Aorta (tissue), 5 donors: Measurements from ENCODE around the gene ZNF541. TPM values are rescaled to one million over a fixed set of nuclear protein-coding genes. Genes with fewer than 3 reads are reported as not detected.
"Not testable (repeated sequence)": the region's sequence is repeated elsewhere in the genome, so short reads cannot be mapped to it uniquely, and the experiment has no call there.

Experiments
- ATAC-seq: fragments of 200-7000 bp; cut with Tn5 transposase; one replicate; pipeline ENCODE4 v1.9.1; 2022; ENCODE audit warnings: moderate library complexity; ENCODE audit not compliant: low FRiP score
- DNase-seq, 2 donors: peaks; one replicate each; pipeline ENCODE4 v3.0.0-alpha.2; 2020
- H3K27ac ChIP-seq, 2 donors: one replicate each; pipeline ENCODE4 v1.5.1; 2013; ENCODE audit warnings: low read length in 2 of 2, mild to moderate bottlenecking in 2 of 2, moderate library complexity in 2 of 2, control low read depth in 1 of 2, inconsistent platforms in 1 of 2, low read depth in 1 of 2
- H3K27me3 ChIP-seq, 2 donors: one replicate each; pipeline ENCODE4 v1.6.1; 2013; ENCODE audit warnings: control low read depth in 1 of 2, low read length in 1 of 2, mild to moderate bottlenecking in 1 of 2, moderate library complexity in 1 of 2; ENCODE audit not compliant: insufficient read depth in 2 of 2, control insufficient read depth in 1 of 2
- H3K36me3 ChIP-seq, 2 donors: one replicate each; pipeline ENCODE4 v1.6.1; 2013; ENCODE audit warnings: control low read depth in 1 of 2, low read length in 1 of 2, mild to moderate bottlenecking in 1 of 2; ENCODE audit not compliant: insufficient read depth in 2 of 2, control insufficient read depth in 1 of 2
- H3K4me1 ChIP-seq, 2 donors: one replicate each; pipeline ENCODE4 v1.6.1; 2013; ENCODE audit warnings: low read length in 2 of 2, control low read depth in 1 of 2, mild to moderate bottlenecking in 1 of 2, moderate library complexity in 1 of 2; ENCODE audit not compliant: insufficient read depth in 2 of 2, control insufficient read depth in 1 of 2
- H3K4me3 ChIP-seq, 2 donors: one replicate each; pipeline ENCODE4 v1.5.1; 2013; ENCODE audit warnings: low read length in 2 of 2, control low read depth in 1 of 2, mild to moderate bottlenecking in 1 of 2
- H3K9me3 ChIP-seq: one replicate; pipeline ENCODE4 v1.6.1; 2013; ENCODE audit warnings: mild to moderate bottlenecking, low read length; ENCODE audit not compliant: control insufficient read depth
- WGBS, 2 donors: extraction: QIAGEN DNeasy Blood & Tissue Kit; methylation state at CpG; one replicate each; pipeline ENCODE4 v1.1.7; 2013; 5-methylcytosine and 5-hydroxymethylcytosine counted together
- intact Hi-C, 2 donors: fragments of 100-400 bp; cut with DNase I; formaldehyde crosslinking; loops; one replicate each; pipeline versions ENCODE4 v1.14.2 to v1.15.0; 2022
- polyA plus RNA-seq, 2 donors: library from polyadenylated mRNA; stranded (reverse); fragments of 200-250 nt; gene quantifications; one replicate each; pipeline ENCODE4 v1.2.3, GENCODE V29; 2013
- total RNA-seq, 2 donors: library from RNA; stranded (reverse); fragmentation: NEBNext Ultra II Directional; extraction: Animal tissue kit (Norgen Biotek cat#: 25700); gene quantifications; one replicate each; pipeline ENCODE4 v1.2.1, GENCODE V29; 2021
- donor health status: healthy with polysubstance abuse.
- donor health status: Bipolar disorder and iron deficiency.
- donor health status: DM: no; HTN: no; CAD: no.
- donor health status: DM: no; HTN: no; CAD: no.
- donor health status: DM: yes; HTN: yes; CAD: no.

The ZNF541 gene
- total and polyA plus RNA-seq, 4 donors, result 0.13 to 0.38 (median 0.30) TPM; not detected in 1

DNA sequence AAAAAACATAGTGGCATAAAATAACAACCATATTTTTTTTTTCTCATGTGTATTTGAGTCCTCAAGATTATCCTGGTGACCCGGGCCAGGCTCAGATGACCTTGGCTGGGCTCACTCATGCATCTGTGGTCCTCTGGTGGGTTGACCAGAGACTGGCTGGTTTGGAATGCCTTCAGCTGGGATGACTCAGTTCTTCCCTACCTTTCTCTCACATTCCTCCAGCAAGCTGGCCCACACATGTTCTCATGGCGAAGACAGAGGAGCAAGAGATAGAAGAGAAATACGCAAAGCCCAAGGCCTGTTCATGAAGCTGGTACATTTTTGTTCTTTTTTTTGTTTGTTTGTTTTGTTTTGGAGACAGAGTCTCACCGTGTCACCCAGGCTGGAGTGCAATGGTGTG, 14.3 kb upstream of the ZNF541 start:
- no peaks in the 10 kb centered on the region for H3K36me3 ChIP-seq
- no peaks in the 10 kb centered on the region for H3K27me3 ChIP-seq
- ATAC-seq, result no peak
- 81 to 88% methylated on average over 4 of the region's 4 CpGs for WGBS, 2 donors
- H3K4me3 ChIP-seq, result no peak overlapping the region
- intact Hi-C loops, result no loop called here
- H3K4me1 ChIP-seq, result no peaks in the 10 kb centered on the region
- peak in 1 of 2 donors; percentile 49 for DNase-seq
- no peaks in the 10 kb centered on the region for H3K9me3 ChIP-seq
- no peak overlapping the region for H3K27ac ChIP-seq

GRCh38 chr19:47583161-47583560, 10.2 kb upstream of the ZNF541 start:
- intact Hi-C loops, H3K27me3 ChIP-seq, H3K9me3 ChIP-seq, H3K4me3 ChIP-seq, ATAC-seq, H3K4me1 ChIP-seq, H3K36me3 ChIP-seq, H3K27ac ChIP-seq: not testable (repeated sequence)
- WGBS, 2 donors, result 95 to 96% methylated on average over 1 of the region's 1 CpG
- peak in 1 of 2 donors; percentile 25 for DNase-seq

- no peaks in the 10 kb centered on the region for H3K27me3 ChIP-seq
- no peaks in the 10 kb centered on the region for H3K36me3 ChIP-seq
- 9 to 10% methylated on average over 6 of the region's 6 CpGs for WGBS, 2 donors
- no peak overlapping the region for H3K4me3 ChIP-seq
- H3K27ac ChIP-seq, result no peak overlapping the region
- intact Hi-C loops, result no loop called here
- H3K9me3 ChIP-seq, result no peaks in the 10 kb centered on the region
- DNase-seq (no peak), ATAC-seq (no peak)
- H3K4me1 ChIP-seq, result no peaks in the 10 kb centered on the region
These were observed 9.5 kb upstream of the ZNF541 start for GRCh38 chr19:47582320-47582909.

DNA sequence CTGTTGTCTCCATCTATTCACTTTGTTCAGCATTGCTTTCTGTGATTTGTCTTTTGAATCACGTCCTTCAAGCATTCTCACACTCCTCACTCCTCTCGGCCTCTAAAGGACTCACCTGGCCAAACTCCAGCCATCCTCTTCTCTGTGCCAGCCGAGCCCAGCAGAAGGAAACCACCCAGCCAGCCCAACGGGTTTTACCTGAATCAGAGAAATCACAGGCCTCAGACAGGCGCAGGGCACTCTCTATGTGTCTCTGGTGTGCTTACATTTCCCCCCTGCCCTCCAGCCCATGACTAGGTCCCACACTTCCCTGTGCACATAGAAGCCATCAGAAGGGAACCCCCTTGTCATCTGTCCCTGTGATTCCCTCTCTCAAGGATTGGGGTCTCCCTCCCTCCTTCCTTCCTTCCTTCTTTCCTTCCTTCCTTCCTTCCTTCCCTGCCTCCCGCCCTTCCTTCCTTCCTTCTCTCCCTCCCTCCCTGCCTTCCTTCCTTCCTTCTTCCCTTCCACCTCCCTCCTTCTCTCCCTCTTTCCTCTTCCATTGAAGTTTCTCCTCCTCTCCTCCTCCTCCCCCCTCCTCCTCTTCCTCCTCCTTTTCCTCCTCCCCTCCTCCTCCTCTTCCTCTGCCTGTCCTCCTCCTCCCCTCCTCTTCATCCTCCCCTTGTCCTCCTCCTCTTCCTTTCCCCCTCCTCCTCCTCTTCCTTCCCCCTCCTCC, 8.8 kb upstream of the ZNF541 start:
- intact Hi-C loops, result no loop called here
- Histone ChIP-seq H3K27ac (no peak overlapping the region), H3K9me3 (no peaks in the 10 kb centered on the region), H3K36me3 (no peaks in the 10 kb centered on the region), H3K4me3 (no peak overlapping the region), H3K4me1 (no peaks in the 10 kb centered on the region), H3K27me3 (no peaks in the 10 kb centered on the region)
- 48 to 54% methylated on average over 6 of the region's 6 CpGs for WGBS, 2 donors
- ATAC-seq (no peak), DNase-seq (peak in 1 of 2 donors; percentile 31)

GRCh38 chr19:47580397-47580796, 7.4 kb upstream of the ZNF541 start:
- 82 to 94% methylated on average over 3 of the region's 3 CpGs for WGBS, 2 donors
- no peaks in the 10 kb centered on the region for H3K4me1 ChIP-seq
- H3K36me3 ChIP-seq, result no peaks in the 10 kb centered on the region
- H3K9me3 ChIP-seq, result no peaks in the 10 kb centered on the region
- intact Hi-C loops, result no loop called here
- ATAC-seq (no peak), DNase-seq (no peak)
- no peaks in the 10 kb centered on the region for H3K27me3 ChIP-seq
- no peak overlapping the region for H3K4me3 ChIP-seq
- H3K27ac ChIP-seq, result no peak overlapping the region

- intact Hi-C loops, result no loop called here
- no peaks in the 10 kb centered on the region for H3K36me3 ChIP-seq
- WGBS, 2 donors, result 61 to 65% methylated on average over 20 to 22 of the region's 22 CpGs
These were observed 313 bp downstream of the ZNF541 start for GRCh38 chr19:47572635-47573034.

GRCh38 chr19:47569331-47569730, 3.6 kb downstream of the ZNF541 start:
- WGBS, 2 donors, result 78 to 83% methylated on average over 9 of the region's 9 CpGs
- ATAC-seq, result no peak
- DNase-seq, result no peak
- H3K36me3 ChIP-seq, result no peaks in the 10 kb centered on the region
- H3K27me3 ChIP-seq, result no peaks in the 10 kb centered on the region
- no peak overlapping the region for H3K27ac ChIP-seq
- H3K9me3 ChIP-seq, result no peaks in the 10 kb centered on the region
- no peaks in the 10 kb centered on the region for H3K4me1 ChIP-seq
- H3K4me3 ChIP-seq, result no peak overlapping the region
- intact Hi-C loops, result no loop called here

More at GRCh38 chr19:47572635-47573034, 313 bp downstream of the ZNF541 start:
- no peaks in the 10 kb centered on the region for H3K9me3 ChIP-seq
- H3K27ac ChIP-seq, result no peak overlapping the region
- no peaks in the 10 kb centered on the region for H3K4me1 ChIP-seq
- ATAC-seq (no peak), DNase-seq (peak in 1 of 2 donors; percentile 55)
- no peaks in the 10 kb centered on the region for H3K27me3 ChIP-seq
- H3K4me3 ChIP-seq, result no peak overlapping the region

DNA sequence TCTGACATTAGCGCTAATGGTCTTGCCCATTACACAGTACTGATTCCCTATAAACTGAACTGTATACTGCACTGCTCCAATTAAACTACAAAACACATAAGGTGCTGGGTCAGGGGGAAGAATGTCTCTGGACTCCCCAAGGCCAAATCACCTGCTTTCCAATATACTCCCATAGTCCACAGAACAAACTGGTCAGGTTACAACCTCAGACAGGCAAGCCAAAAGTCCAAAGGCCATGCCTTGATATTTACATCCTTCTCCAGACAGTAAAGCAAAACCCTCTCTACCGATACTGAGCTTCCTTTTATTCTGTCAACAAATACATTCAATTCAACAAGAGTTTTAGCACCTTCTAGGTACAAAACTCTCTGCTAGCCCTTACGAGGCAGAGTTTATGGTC, 8.9 kb downstream of the ZNF541 start:
- no peak overlapping the region for H3K4me3 ChIP-seq
- DNase-seq (no peak), ATAC-seq (no peak)
- intact Hi-C loops, result no loop called here
- 74 to 80% methylated on average over 3 of the region's 3 CpGs for WGBS, 2 donors
- no peaks in the 10 kb centered on the region for H3K27me3 ChIP-seq
- no peaks in the 10 kb centered on the region for H3K4me1 ChIP-seq
- no peak overlapping the region for H3K27ac ChIP-seq
- no peaks in the 10 kb centered on the region for H3K36me3 ChIP-seq
- H3K9me3 ChIP-seq, result no peaks in the 10 kb centered on the region

- WGBS, 2 donors, result 90 to 92% methylated on average over 7 of the region's 7 CpGs
- intact Hi-C loops, result no loop called here
- ATAC-seq (no peak), DNase-seq (no peak)
- Histone ChIP-seq H3K27ac (no peak overlapping the region), H3K4me3 (no peak overlapping the region), H3K27me3 (no peaks in the 10 kb centered on the region), H3K36me3 (no peaks in the 10 kb centered on the region), H3K4me1 (no peaks in the 10 kb centered on the region), H3K9me3 (no peaks in the 10 kb centered on the region)
These were observed 11.4 kb downstream of the ZNF541 start for GRCh38 chr19:47561440-47562057.
